Vagina (tissue), 2 donors: ENCODE data around the gene CTNND2. TPM values are rescaled to one million over a fixed set of nuclear protein-coding genes. Genes with fewer than 3 reads are reported as not detected.

Experiments used
- DNase-seq, 2 donors: peaks; one replicate each; pipeline ENCODE4 v3.0.0-alpha.2; 2017; ENCODE audit errors: extremely low spot score in 2 of 2
- H3K27ac ChIP-seq: fragments of 200-600 bp; sonication (generic); one replicate; pipeline ENCODE4 v1.5.1; 2019
- H3K27me3 ChIP-seq: fragments of 200-600 bp; sonication (generic); one replicate; pipeline ENCODE4 v1.5.1; 2019
- H3K36me3 ChIP-seq, 2 donors: fragments of 200-600 bp; sonication (generic); one replicate each; pipeline ENCODE4 v1.5.1; 2017 to 2019
- H3K4me1 ChIP-seq: fragments of 200-600 bp; sonication (generic); one replicate; pipeline ENCODE4 v1.5.1; 2019
- H3K4me3 ChIP-seq, 2 donors: fragments of 200-600 bp; sonication (generic); 1 replicate in 1 of 2; 2 replicates in 1 of 2; pipeline ENCODE4 v1.5.1; 2016 to 2019
- H3K9me3 ChIP-seq: fragments of 200-600 bp; sonication (generic); one replicate; pipeline ENCODE4 v1.5.1; 2019
- CTCF ChIP-seq, 3 experiments: fragments of 450-650 bp in 2 of 3; fragments of 200-600 bp in 1 of 3; sonication (generic) in 1 of 3; IDR thresholded peaks; one replicate each; pipeline ENCODE4 v1.5.1; 2017 to 2019; ENCODE audit warnings: antibody characterized with exemption in 3 of 3, mild to moderate bottlenecking in 2 of 3, moderate library complexity in 2 of 3
- POLR2A ChIP-seq, 2 donors: fragments of 450-650 bp; IDR thresholded peaks; one replicate each; pipeline ENCODE4 v1.6.1; 2017; ENCODE audit warnings: antibody characterized with exemption in 2 of 2, mild to moderate bottlenecking in 2 of 2, moderate library complexity in 2 of 2
- POLR2AphosphoS5 ChIP-seq, 2 donors: sonication (generic); formaldehyde crosslinking; IDR thresholded peaks; one replicate each; pipeline ENCODE4 v1.9.0; 2017; ENCODE audit warnings: antibody characterized with exemption in 2 of 2, mild to moderate bottlenecking in 2 of 2, low read depth in 1 of 2; ENCODE audit not compliant: insufficient read depth in 1 of 2
- intact Hi-C: fragments of 100-400 bp; cut with DNase I; formaldehyde crosslinking; loops from one replicate; pipeline ENCODE4 v1.15.1; 2023
- total RNA-seq: library from RNA; depleted of rRNA; stranded (reverse); fragments of >200 nt; gene quantifications from one replicate; pipeline ENCODE4 v1.2.3, GENCODE V29; 2016

Gene CTNND2
- total RNA-seq, 1 donor from 2014 or later: 1.7 TPM

- DNase-seq: no peak
- no peaks in the 10 kb centered on the region for H3K9me3 ChIP-seq
- intact Hi-C loops: no loop called here
- no peaks in the 10 kb centered on the region for H3K27me3 ChIP-seq
- no peaks in the 10 kb centered on the region for H3K4me1 ChIP-seq
- H3K27ac ChIP-seq: no peak overlapping the region
- H3K4me3 ChIP-seq: no peak overlapping the region
- TF ChIP-seq CTCF (IDR thresholded peaks at IDR 0.05) (no peak), POLR2AphosphoS5 (IDR thresholded peaks at IDR 0.05; ENCODE audit: insufficient read depth in 1 of 2, low read depth in 1 of 2) (no peak), POLR2A (IDR thresholded peaks at IDR 0.05) (no peak)
- no peaks in the 10 kb centered on the region for H3K36me3 ChIP-seq
These were observed 593.0 kb downstream of the CTNND2 start for GRCh38 chr5:11311272-11311671.

- Histone ChIP-seq H3K4me1 (no peaks in the 10 kb centered on the region), H3K36me3 (no peaks in the 10 kb centered on the region), H3K27ac (no peak overlapping the region), H3K27me3 (no peaks in the 10 kb centered on the region), H3K9me3 (no peaks in the 10 kb centered on the region), H3K4me3 (no peak overlapping the region)
- TF ChIP-seq POLR2A (IDR thresholded peaks at IDR 0.05) (no peak), CTCF (IDR thresholded peaks at IDR 0.05) (no peak), POLR2AphosphoS5 (IDR thresholded peaks at IDR 0.05; ENCODE audit: insufficient read depth in 1 of 2, low read depth in 1 of 2) (no peak)
- peak in 1 of 2 donors; percentile 37 for DNase-seq
- intact Hi-C loops: no loop called here
These were observed 594.1 kb downstream of the CTNND2 start for GRCh38 chr5:11310158-11310557.

GRCh38 chr5:11306365-11306764 lies 597.9 kb downstream of the CTNND2 start:
- Histone ChIP-seq H3K27me3 (no peaks in the 10 kb centered on the region), H3K36me3 (no peaks in the 10 kb centered on the region), H3K27ac (no peak overlapping the region), H3K4me1 (no peaks in the 10 kb centered on the region), H3K9me3 (no peaks in the 10 kb centered on the region), H3K4me3 (no peak overlapping the region)
- TF ChIP-seq POLR2AphosphoS5 (IDR thresholded peaks at IDR 0.05; ENCODE audit: insufficient read depth in 1 of 2, low read depth in 1 of 2) (no peak), CTCF (IDR thresholded peaks at IDR 0.05) (no peak), POLR2A (IDR thresholded peaks at IDR 0.05) (no peak)
- no peak for DNase-seq
- intact Hi-C loops: no loop called here

GRCh38 chr5:11305245-11305644 lies 599.0 kb downstream of the CTNND2 start:
- Histone ChIP-seq H3K27me3 (no peaks in the 10 kb centered on the region), H3K36me3 (no peaks in the 10 kb centered on the region), H3K4me3 (no peak overlapping the region), H3K4me1 (no peaks in the 10 kb centered on the region), H3K27ac (no peak overlapping the region), H3K9me3 (no peaks in the 10 kb centered on the region)
- intact Hi-C loops: no loop called here
- TF ChIP-seq POLR2A (IDR thresholded peaks at IDR 0.05): no peak
- TF ChIP-seq CTCF (IDR thresholded peaks at IDR 0.05): no peak
- no peak for TF ChIP-seq POLR2AphosphoS5 (IDR thresholded peaks at IDR 0.05; ENCODE audit: insufficient read depth in 1 of 2, low read depth in 1 of 2)
- DNase-seq: no peak

- Histone ChIP-seq H3K9me3 (no peaks in the 10 kb centered on the region), H3K4me1 (no peaks in the 10 kb centered on the region), H3K27ac (no peak overlapping the region), H3K36me3 (no peaks in the 10 kb centered on the region), H3K27me3 (no peaks in the 10 kb centered on the region), H3K4me3 (no peak overlapping the region)
- intact Hi-C loops: no loop called here
- TF ChIP-seq CTCF (IDR thresholded peaks at IDR 0.05): no peak
- no peak for TF ChIP-seq POLR2AphosphoS5 (IDR thresholded peaks at IDR 0.05; ENCODE audit: insufficient read depth in 1 of 2, low read depth in 1 of 2)
- TF ChIP-seq POLR2A (IDR thresholded peaks at IDR 0.05): no peak
- no peak for DNase-seq
These were observed 599.6 kb downstream of the CTNND2 start for GRCh38 chr5:11304641-11305040.
